ENCODE results near the gene FMO1.
A peak's percentile ranks its signal among the peaks of the same experiment; 100 is the strongest.

Gene FMO1

DNA sequence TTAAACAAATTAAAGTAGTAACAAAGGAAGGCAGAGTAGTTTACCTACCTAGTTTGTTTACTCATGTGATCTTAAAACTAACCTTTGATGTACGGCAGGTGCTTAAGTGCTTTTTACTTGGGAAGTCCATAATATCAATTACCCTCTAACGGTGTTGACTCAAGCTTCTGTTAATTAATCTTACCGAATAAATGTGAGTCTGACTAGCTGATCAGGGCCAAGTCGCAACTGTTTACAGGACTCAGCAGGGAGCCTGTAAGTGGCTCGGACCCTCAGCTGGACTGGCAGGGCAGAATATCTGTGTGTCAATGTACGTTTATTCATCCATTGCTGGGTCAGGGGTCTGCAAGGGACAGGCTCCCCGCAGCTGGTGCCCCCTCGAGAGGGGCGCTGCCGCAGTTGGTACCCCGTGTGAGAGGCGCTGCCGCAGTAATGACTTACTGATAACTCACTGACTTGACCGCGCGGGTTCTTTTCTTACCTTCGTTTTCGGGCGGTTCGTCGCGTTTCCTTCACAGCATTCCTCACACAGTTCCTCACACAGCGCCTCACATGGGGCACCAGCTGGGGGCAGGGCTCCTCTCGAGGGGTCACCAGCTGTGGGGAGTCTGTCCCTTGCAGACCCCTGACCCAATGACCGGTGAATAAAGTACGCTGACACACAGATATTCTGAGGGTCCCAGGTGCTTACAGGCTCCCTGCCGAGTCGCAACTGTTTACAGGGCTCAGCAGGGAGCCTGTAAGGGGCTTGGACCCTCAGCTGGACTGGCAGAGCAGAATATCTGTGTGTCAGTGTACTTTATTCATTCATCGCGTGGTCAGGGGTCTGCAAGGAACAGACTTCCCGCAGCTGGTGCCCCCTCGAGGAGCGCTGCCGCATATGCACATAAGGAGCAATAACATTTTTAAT lies 3.0 kb downstream of the FMO1 start:
- Histone ChIP-seq H3K4me1 (peaks cover 0 to 9% (median 6%) of the 10 kb centered on the region in 10 experiments; a peak in 11 of 20 replicates), H3K27me3 (no peaks in the 10 kb centered on the region), H3K4me3 (no peak overlapping the region), H3K9ac (no peak overlapping the region), H3K9me3 (replicated peaks in 1 of 11) (no peaks in the 10 kb centered on the region), H4K20me1 (no peaks in the 10 kb centered on the region), H3K27ac (no peak overlapping the region), H3K36me3 (no peaks in the 10 kb centered on the region), H3K4me2 (no peak overlapping the region)
- no peak for TF ChIP-seq Cebpa-rat (IDR thresholded peaks at IDR 0.05)

DNA sequence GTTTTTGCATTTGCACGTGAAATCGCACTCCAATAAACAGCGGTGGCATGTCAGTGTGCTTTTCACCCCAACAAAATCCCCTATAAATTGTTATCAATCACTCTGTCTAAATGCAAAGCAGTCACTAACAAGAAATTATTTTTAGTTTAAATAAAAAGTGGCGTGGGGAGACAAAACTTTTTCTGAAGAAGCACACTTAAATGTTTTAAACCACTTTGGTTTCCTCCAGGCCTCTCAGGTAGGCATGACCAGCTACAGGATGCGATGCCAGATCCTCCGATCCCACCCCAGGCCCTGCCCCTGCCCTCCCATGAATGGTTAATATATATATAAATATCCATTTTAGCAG lies 3.6 kb downstream of the FMO1 start:
- H3K27me3 ChIP-seq: no peaks in the 10 kb centered on the region
- H3K9ac ChIP-seq: no peak overlapping the region
- no peaks in the 10 kb centered on the region for H3K9me3 ChIP-seq (replicated peaks in 1 of 11)
- TF ChIP-seq Cebpa-rat (IDR thresholded peaks at IDR 0.05): no peak
- no peak overlapping the region for H3K27ac ChIP-seq
- H3K36me3 ChIP-seq: no peaks in the 10 kb centered on the region
- peaks cover 0 to 9% (median 6%) of the 10 kb centered on the region in 10 experiments; a peak in 11 of 20 replicates for H3K4me1 ChIP-seq
- no peak overlapping the region for H3K4me3 ChIP-seq
- no peaks in the 10 kb centered on the region for H4K20me1 ChIP-seq
- peak overlapping the region in 3 of 11 experiments; percentile 43 to 51 (median 48); a peak in 3 of 22 replicates for H3K4me2 ChIP-seq

DNA sequence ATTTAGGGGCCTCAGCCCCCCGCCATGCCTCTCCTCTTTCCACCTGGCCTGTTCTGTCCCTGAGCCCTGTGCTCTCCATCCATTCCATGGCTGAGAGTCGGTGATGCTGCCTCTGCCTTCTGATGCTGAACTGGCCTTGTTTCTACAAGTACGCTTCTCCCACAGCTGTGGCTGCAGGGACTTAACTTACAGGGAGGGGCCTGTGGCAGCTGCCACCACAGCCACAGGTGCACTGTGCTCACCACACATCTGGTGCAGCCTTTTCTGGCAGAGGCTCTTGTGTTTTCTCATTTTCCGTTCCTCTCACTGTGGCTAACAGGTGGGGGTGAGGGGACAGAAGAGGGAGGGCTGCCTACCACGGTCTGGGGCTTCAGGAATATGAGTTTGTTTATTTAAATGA lies 4.2 kb downstream of the FMO1 start:
- no peak for TF ChIP-seq Cebpa-rat (IDR thresholded peaks at IDR 0.05)
- Histone ChIP-seq H3K36me3 (no peaks in the 10 kb centered on the region), H3K4me3 (no peak overlapping the region), H4K20me1 (no peaks in the 10 kb centered on the region), H3K4me2 (peak overlapping the region in 7 of 11 experiments; percentile 9 to 51 (median 43); a peak in 10 of 22 replicates), H3K9me3 (replicated peaks in 1 of 11) (no peaks in the 10 kb centered on the region), H3K4me1 (peaks cover 0 to 9% (median 6%) of the 10 kb centered on the region in 10 experiments; a peak in 11 of 20 replicates), H3K9ac (no peak overlapping the region), H3K27me3 (no peaks in the 10 kb centered on the region), H3K27ac (no peak overlapping the region)

DNA sequence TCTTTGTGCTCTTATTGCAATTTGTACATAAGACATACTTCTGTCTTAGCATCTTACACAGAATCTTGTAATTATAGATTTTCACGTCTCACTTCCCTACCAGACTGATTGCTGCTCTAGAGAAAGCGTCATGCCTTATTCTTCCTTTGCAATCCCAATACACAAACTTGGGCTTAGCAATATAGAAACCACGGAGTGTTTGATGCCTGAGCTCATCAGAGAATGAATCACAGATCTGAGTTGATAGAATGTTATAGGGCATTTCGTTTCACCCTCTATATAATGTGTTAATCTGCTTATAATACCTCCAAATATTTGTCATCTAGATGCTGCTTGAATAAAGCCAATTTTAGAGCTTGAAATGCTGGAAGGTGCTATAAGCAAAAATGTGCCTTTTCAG lies 6.6 kb downstream of the FMO1 start:
- Histone ChIP-seq H4K20me1 (no peaks in the 10 kb centered on the region), H3K27me3 (no peaks in the 10 kb centered on the region), H3K27ac (no peak overlapping the region), H3K4me2 (no peak overlapping the region), H3K4me3 (no peak overlapping the region), H3K36me3 (no peaks in the 10 kb centered on the region), H3K4me1 (peaks cover 0 to 9% (median 6%) of the 10 kb centered on the region in 10 experiments; a peak in 11 of 20 replicates), H3K9me3 (replicated peaks in 1 of 11) (no peaks in the 10 kb centered on the region), H3K9ac (no peak overlapping the region)
- TF ChIP-seq Cebpa-rat (IDR thresholded peaks at IDR 0.05): no peak

DNA sequence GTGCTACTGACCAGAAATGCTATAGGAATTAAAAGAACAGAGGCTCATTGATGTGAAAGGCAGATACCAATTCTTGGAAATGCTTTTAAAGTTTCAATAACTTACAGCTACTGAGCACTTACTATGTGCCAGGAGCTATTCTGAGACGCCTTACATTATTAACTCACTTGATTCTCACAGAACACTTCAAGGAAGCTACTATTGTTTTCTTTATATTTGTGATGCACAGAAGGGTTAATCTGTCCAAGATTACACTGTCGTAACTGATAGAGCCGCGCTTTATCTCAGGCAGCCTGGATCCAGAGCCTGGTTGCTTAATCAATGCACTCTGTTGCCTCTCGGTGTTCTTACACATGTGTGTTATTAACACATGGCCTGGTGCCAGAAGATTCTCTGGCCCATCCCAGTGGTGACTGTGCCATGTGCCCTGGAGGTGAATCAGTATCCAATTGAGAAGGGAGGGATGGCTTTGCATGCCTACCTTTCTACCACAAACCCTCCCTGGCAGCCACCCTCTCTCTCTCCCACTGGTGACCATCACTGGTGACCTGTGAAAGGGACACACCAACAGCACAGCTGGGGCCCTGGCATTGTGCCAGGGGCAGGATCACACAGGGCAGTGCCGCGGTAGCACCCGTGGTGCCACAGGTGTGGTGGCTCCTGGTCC lies 8.8 kb downstream of the FMO1 start:
- H3K27ac ChIP-seq: no peak overlapping the region
- H3K9ac ChIP-seq: no peak overlapping the region
- no peaks in the 10 kb centered on the region for H3K9me3 ChIP-seq (replicated peaks in 1 of 11)
- H3K27me3 ChIP-seq: no peaks in the 10 kb centered on the region
- no peak for TF ChIP-seq Cebpa-rat (IDR thresholded peaks at IDR 0.05)
- H3K4me1 ChIP-seq: peaks cover 0 to 7% (median 6%) of the 10 kb centered on the region in 10 experiments; a peak in 11 of 20 replicates
- no peak overlapping the region for H3K4me2 ChIP-seq
- no peaks in the 10 kb centered on the region for H4K20me1 ChIP-seq
- H3K4me3 ChIP-seq: no peak overlapping the region
- H3K36me3 ChIP-seq: no peaks in the 10 kb centered on the region

DNA sequence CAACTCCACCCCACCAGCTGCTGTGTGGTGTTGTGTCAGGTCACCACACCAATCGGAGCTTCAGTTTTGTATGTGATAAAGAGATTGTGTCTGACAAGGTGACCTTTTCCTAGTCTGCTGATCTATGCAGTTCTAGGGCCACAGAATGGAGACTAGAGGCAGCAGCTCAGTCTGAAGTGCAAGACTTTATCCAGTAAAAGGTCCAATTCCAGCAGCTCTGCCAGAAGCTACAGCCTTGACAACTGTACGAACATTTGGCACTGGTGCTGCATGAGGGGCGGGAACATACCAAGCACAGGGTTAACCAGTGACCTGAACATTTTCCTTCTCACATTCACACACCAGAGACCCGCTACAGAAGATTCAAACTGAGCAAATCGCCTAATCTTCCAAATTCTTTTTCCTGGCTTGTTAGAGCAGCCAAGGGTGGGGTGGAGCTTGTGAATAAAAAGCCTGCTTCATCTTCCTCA lies 9.3 kb downstream of the FMO1 start:
- no peak overlapping the region for H3K27ac ChIP-seq
- no peak for TF ChIP-seq Cebpa-rat (IDR thresholded peaks at IDR 0.05)
- no peak overlapping the region for H3K4me2 ChIP-seq
- H3K9ac ChIP-seq: no peak overlapping the region
- H3K9me3 ChIP-seq (replicated peaks in 1 of 11): no peaks in the 10 kb centered on the region
- H3K4me1 ChIP-seq: peaks cover 0 to 2% (median under 1%) of the 10 kb centered on the region in 10 experiments; a peak in 9 of 20 replicates
- H4K20me1 ChIP-seq: no peaks in the 10 kb centered on the region
- no peaks in the 10 kb centered on the region for H3K27me3 ChIP-seq
- no peaks in the 10 kb centered on the region for H3K36me3 ChIP-seq
- no peak overlapping the region for H3K4me3 ChIP-seq

DNA sequence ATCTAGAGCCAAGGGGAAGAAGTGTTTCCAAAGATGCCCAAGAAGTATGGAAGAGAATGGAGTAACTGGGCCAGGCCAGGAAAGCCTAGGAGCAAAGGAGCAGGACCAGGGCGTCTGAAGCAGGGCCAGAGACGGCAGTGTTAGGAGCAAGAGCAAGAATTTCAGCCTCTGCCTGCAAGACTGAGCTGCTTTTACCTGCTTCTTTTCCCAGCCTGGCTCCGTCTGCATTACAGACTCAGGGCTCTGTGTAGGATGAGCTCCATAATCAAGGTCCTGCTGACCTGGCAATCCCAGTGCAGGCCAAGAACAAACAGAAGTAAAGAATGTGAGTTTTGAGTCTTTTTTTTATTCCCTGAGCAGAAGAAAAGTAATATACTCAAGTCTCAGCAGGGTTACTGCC lies 10.1 kb downstream of the FMO1 start:
- TF ChIP-seq Cebpa-rat (IDR thresholded peaks at IDR 0.05): no peak
- Histone ChIP-seq H3K9me3 (replicated peaks in 1 of 11) (no peaks in the 10 kb centered on the region), H3K9ac (no peak overlapping the region), H3K4me1 (no peaks in the 10 kb centered on the region), H4K20me1 (no peaks in the 10 kb centered on the region), H3K4me2 (no peak overlapping the region), H3K36me3 (no peaks in the 10 kb centered on the region), H3K4me3 (no peak overlapping the region), H3K27me3 (no peaks in the 10 kb centered on the region), H3K27ac (no peak overlapping the region)

DNA sequence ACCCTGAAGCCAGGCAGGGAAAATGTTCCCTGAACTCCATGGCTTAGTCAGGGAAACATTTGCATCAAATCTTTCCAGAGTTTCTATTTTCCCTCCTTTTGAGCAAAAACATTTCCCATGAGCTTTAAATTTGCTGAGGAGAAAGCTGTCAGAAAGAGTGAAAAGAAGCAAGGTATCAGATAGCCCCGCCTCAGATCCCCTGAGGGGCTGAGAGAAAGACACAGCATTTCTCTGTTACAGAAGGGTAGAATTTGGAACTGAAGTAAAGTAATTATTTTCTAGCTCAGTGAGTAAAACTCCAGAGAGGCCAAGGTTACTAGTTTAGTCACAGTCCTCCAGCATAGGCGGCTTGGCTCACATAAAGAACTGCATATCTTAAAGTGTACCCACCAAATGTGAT lies 10.6 kb downstream of the FMO1 start:
- Histone ChIP-seq H3K27ac (no peak overlapping the region), H3K36me3 (no peaks in the 10 kb centered on the region), H3K4me1 (no peaks in the 10 kb centered on the region), H4K20me1 (no peaks in the 10 kb centered on the region), H3K4me2 (no peak overlapping the region), H3K9me3 (replicated peaks in 1 of 11) (no peaks in the 10 kb centered on the region), H3K4me3 (no peak overlapping the region), H3K9ac (no peak overlapping the region), H3K27me3 (no peaks in the 10 kb centered on the region)
- TF ChIP-seq Cebpa-rat (IDR thresholded peaks at IDR 0.05): no peak

DNA sequence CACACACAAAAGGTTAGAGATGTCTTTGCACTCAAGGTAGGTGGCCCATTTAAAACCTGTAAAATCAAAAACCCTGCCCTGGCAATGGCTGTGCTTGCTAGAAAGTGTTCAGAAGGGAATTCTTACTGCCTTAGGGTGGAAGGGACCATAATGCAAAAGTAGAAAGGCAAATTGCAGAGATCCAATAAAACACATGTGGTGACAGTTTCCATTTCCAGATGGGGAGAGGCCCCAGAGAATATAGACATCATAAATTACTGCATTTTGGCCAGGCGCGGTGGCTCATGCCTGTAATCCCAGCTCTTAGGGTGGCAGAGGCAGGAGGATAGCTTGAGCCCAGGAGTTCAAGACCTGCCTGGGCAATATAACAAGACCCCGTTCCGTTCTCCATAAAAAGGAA lies 13.0 kb downstream of the FMO1 start:
- no peaks in the 10 kb centered on the region for H3K9me3 ChIP-seq (replicated peaks in 1 of 11)

More for the DNA sequence above, 13.0 kb downstream of the FMO1 start:
- Histone ChIP-seq H4K20me1 (no peaks in the 10 kb centered on the region), H3K9ac (no peak overlapping the region), H3K27me3 (no peaks in the 10 kb centered on the region), H3K36me3 (no peaks in the 10 kb centered on the region), H3K4me1 (no peaks in the 10 kb centered on the region), H3K27ac (no peak overlapping the region), H3K4me3 (no peak overlapping the region), H3K4me2 (no peak overlapping the region)
- TF ChIP-seq Cebpa-rat (IDR thresholded peaks at IDR 0.05): no peak
